ENCODE results near the gene PTPRO. TPM values are rescaled to one million over a fixed set of nuclear protein-coding genes. Genes with fewer than 3 reads are reported as not detected.

The PTPRO gene
- total RNA-seq, 1 experiment from 2014 or later: not detected

- Histone ChIP-seq H3K9ac (ENCODE audit: low read length) (no peak overlapping the region), H4K20me1 (ENCODE audit: low read length) (no peaks in the 10 kb centered on the region), H3K4me1 (ENCODE audit: insufficient read depth, low read length) (no peaks in the 10 kb centered on the region), H3K9me2 (replicated peaks; ENCODE audit: low read length) (no peaks in the 10 kb centered on the region), H3F3A (ENCODE audit: low read length, unreplicated experiment) (no peaks in the 10 kb centered on the region), H3K36me3 (ENCODE audit: low read depth, low read length) (no peaks in the 10 kb centered on the region), H3K27me3 (ENCODE audit: low read length) (peaks cover 8% of the 10 kb centered on the region; the same call in 1 of the 2 replicates), H3K79me2 (ENCODE audit: low read length) (no peaks in the 10 kb centered on the region), H3K4me3 (ENCODE audit: low read length) (no peak overlapping the region), H2AFZ (ENCODE audit: low read length) (no peak overlapping the region), H3K27ac (ENCODE audit: low read length) (no peak overlapping the region), H3K9me3 (ENCODE audit: low read length) (no peaks in the 10 kb centered on the region), H3K4me2 (ENCODE audit: low read length) (no peak overlapping the region)
- intact Hi-C loops (cut with micrococcal nuclease): no loop called here
- TF ChIP-seq EZH2phosphoT487 (IDR thresholded peaks at IDR 0.05; ENCODE audit: borderline replicate concordance, low read length): no peak
- ChIA-PET CTCF (interaction anchor here (1.1 kb wide), 1 partner anchor 59 kb away, joined by 3 read pairs; no protein-coding TSS in a partner anchor), POLR2A (ENCODE audit: unreplicated experiment) (no interaction called here)
- DNase-seq (no peak), ATAC-seq (no peak)
- no TSS peak for BruUV-seq (replicated peaks)
Observed at GRCh38 chr12:15525441-15525840, 203.1 kb downstream of the PTPRO start.

- Histone ChIP-seq H3K9me2 (replicated peaks; ENCODE audit: low read length) (no peaks in the 10 kb centered on the region), H3K36me3 (ENCODE audit: low read depth, low read length) (no peaks in the 10 kb centered on the region), H3K4me2 (ENCODE audit: low read length) (no peak overlapping the region), H3K9ac (ENCODE audit: low read length) (no peak overlapping the region), H2AFZ (ENCODE audit: low read length) (no peak overlapping the region), H3K79me2 (ENCODE audit: low read length) (no peaks in the 10 kb centered on the region), H4K20me1 (ENCODE audit: low read length) (no peaks in the 10 kb centered on the region), H3K4me3 (ENCODE audit: low read length) (no peak overlapping the region), H3F3A (ENCODE audit: low read length, unreplicated experiment) (no peaks in the 10 kb centered on the region), H3K27me3 (ENCODE audit: low read length) (peaks cover 8% of the 10 kb centered on the region; the same call in 1 of the 2 replicates), H3K27ac (ENCODE audit: low read length) (no peak overlapping the region), H3K4me1 (ENCODE audit: insufficient read depth, low read length) (no peaks in the 10 kb centered on the region), H3K9me3 (ENCODE audit: low read length) (no peaks in the 10 kb centered on the region)
- POLR2A ChIA-PET (ENCODE audit: unreplicated experiment): no interaction called here
- DNase-seq (no peak), ATAC-seq (no peak)
- TF ChIP-seq CTCF (conservative IDR thresholded peaks at IDR 0.05; ENCODE audit: low read depth, low read length): no peak
- TF ChIP-seq EZH2phosphoT487 (IDR thresholded peaks at IDR 0.05; ENCODE audit: borderline replicate concordance, low read length): no peak
- no peak for TF ChIP-seq EZH2 (IDR thresholded peaks at IDR 0.05; ENCODE audit: low read length, unreplicated experiment)
- CTCF ChIA-PET: interaction anchor here (1.1 kb wide), 1 partner anchor 59 kb away, joined by 3 read pairs; no protein-coding TSS in a partner anchor
- no TSS peak for BruUV-seq (replicated peaks)
- intact Hi-C loops (cut with micrococcal nuclease): no loop called here
Observed at GRCh38 chr12:15526033-15526432, 203.7 kb downstream of the PTPRO start.

GRCh38 chr12:15527201-15528080 lies 205.1 kb downstream of the PTPRO start:
- H3K27ac ChIP-seq (ENCODE audit: low read length): no peak overlapping the region
- no peaks in the 10 kb centered on the region for H3F3A ChIP-seq (ENCODE audit: low read length, unreplicated experiment)
- ChIA-PET CTCF (interaction anchor here (1.5 kb wide), 1 partner anchor 57 kb away, joined by 6 read pairs; no protein-coding TSS in a partner anchor), POLR2A (ENCODE audit: unreplicated experiment) (no interaction called here)
- H3K36me3 ChIP-seq (ENCODE audit: low read depth, low read length): no peaks in the 10 kb centered on the region
- H3K4me3 ChIP-seq (ENCODE audit: low read length): peak overlapping the region; percentile 65
- H3K9ac ChIP-seq (ENCODE audit: low read length): no peak overlapping the region
- H3K9me2 ChIP-seq (replicated peaks; ENCODE audit: low read length): no peaks in the 10 kb centered on the region
- no TSS peak for BruUV-seq (replicated peaks)
- ATAC-seq (peak; percentile 74), DNase-seq (peak; percentile 53)
- intact Hi-C loops (cut with micrococcal nuclease): no loop called here
- H2AFZ ChIP-seq (ENCODE audit: low read length): peak overlapping the region; percentile 71
- H3K4me1 ChIP-seq (ENCODE audit: insufficient read depth, low read length): no peaks in the 10 kb centered on the region
- peaks cover 8% of the 10 kb centered on the region; the same call in 1 of the 2 replicates for H3K27me3 ChIP-seq (ENCODE audit: low read length)
- no peaks in the 10 kb centered on the region for H3K79me2 ChIP-seq (ENCODE audit: low read length)
- peak overlapping the region; percentile 85 for H3K4me2 ChIP-seq (ENCODE audit: low read length)
- H4K20me1 ChIP-seq (ENCODE audit: low read length): no peaks in the 10 kb centered on the region
- H3K9me3 ChIP-seq (ENCODE audit: low read length): no peaks in the 10 kb centered on the region
- TF ChIP-seq EZH2 (IDR thresholded peaks at IDR 0.05; ENCODE audit: low read length, unreplicated experiment): no peak
- no peak for TF ChIP-seq EZH2phosphoT487 (IDR thresholded peaks at IDR 0.05; ENCODE audit: borderline replicate concordance, low read length)
- TF ChIP-seq CTCF (conservative IDR thresholded peaks at IDR 0.05; ENCODE audit: low read depth, low read length): peak; percentile 72
